ENCODE measurements around the gene CWC27.
"Not testable (repeated sequence)": the region's sequence is repeated elsewhere in the genome, so short reads cannot be mapped to it uniquely, and the experiment has no call there.

Gene CWC27

DNA sequence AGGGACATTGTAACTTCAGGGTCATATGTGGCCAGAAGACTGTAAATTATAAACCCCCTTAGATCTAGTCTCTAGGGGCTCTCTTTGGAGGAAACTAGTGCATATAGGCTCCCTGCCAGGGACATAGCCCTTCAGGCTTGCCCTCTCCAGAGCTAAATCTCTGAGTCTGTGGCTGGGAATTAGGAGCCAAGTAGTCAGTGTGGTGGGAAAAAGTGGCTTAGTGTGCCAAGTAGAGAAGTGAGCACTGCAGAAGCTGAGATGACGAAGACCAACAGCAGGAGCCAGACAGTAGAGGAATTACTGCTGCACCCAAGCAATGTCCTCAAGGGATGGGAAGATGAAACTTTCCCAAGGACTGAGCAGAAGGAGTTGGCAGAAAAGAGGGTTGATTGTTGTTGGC, 71.2 kb downstream of the CWC27 start:
- no peak for DNase-seq

DNA sequence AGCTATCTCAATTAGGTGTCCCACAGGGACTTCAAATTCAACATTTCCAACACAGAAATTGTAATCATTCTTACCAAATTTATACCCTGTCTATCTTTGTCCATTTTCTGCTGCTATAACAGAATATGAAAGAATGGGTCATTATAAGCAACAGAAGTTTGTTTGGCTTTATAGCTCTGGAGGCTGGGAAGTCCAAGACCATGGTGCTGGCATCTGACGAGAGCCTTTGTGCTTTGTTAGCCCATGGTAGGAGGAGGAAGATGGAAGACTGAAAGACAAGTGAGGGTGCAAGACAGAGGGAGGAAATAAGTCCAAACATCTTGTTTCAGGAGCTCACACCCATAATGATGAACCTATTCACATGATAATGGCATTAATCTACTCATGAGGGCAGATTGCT, 72.2 kb downstream of the CWC27 start:
- DNase-seq = no peak

DNA sequence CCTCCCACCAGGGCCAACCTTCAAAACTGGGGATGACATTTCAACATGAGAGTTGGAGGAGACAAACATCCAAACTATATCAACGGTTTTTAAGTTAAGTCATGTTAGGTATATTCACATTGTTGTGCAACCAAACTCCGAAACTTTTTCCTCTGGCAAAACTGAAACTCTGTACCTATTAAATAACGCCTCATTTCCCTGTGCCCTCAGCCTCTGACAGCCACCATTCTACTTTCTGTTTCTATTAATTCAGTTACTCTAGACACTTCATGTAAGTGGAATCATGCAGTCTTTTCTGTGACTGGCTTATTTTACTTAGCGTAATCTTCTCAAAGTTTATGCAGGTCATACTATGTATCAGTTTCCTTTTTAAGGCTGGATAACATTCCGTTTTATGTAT, 85.0 kb downstream of the CWC27 start:
- no peak for DNase-seq

DNA sequence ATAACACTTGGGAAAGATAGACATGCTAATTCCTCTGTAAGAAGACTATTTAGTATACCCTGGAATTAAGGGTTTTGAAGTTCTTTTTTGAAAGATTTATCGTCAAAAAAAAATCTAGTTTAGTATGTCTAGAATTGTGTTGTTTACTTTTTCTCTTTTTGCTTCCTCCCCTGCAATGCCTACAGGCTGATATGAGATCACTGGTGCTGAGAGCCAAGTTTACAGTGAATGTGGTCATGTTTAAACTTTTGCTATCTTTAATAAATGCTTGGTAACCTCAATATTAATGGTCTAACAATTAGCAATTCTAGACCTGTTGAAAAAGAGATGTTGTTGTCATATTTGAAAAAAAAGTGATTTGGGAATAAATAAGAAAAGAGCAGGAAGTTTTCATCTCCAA, 86.1 kb downstream of the CWC27 start:
- no peak for DNase-seq

DNA sequence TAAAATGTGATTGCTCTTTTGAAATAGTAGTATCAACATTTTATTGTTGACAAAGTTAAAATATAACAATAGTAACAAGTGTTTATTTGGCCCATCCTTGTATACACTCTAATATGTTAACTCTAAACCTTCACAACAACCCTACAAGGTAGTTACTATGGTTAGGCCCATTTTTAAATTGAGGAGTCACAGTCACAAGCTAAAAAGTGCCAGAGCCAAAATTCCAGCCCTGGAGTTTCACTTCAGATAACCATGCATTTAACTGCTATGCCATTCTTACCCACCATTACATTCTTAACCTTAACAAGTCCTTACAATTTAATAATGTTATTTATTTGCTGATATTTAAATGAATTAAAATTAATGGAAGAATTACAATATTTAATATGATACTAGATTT, 91.2 kb downstream of the CWC27 start:
- DNase-seq = no peak

DNA sequence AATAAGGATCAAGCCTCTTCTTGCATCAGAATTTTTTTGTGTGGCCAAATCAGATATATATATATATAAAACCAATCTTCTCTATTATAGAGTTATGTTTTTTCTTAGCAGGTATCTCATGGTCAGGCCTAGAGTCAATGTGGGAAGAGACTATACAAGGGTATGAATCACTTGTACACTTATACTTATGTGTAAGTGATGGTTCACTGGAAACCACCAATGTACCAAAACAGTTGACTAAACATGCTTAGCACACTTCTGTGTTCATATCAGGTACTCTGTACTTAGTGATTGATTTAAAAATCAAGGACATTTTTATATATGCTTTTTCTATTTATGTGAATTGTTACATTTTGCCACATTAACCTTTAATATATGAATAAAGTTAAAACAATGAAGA, 92.6 kb downstream of the CWC27 start:
- DNase-seq = no peak

DNA sequence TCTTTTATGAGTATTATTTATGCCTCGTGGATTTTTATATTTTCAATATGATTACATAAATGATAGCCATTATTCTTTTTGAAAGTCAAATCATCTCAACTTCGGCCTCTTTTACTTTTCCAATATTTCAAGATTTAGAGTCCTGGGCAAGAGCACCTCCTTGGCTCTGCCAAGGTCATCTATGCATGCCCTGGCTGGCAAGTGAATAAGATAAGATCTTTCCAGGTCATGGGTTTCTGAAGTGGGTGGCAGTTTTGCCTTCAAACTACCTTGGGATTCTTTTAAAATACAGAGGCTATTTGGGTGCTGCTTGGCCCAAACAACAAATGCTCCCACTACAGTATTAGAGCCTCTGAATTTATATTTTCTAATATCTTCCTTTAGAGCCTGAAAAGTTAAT, 95.4 kb downstream of the CWC27 start:
- DNase-seq = no peak

DNA sequence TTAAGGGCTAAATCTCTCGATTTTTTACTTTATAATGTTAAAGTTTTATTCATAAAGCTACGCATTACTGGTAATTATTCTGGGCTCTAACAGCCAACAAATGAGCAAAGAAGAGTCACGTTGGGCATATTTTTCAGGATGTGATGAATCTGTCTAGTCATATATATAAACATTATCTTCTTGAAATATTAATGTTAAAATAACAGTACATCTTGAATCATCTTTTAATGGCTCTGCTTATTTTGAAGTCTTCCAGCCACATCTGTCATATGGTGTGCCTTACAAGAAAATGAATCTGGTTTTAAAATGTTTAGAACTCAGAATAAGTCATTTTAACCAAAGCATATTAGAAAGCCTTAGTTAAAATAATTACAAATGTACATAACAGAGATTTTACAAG, 96.9 kb downstream of the CWC27 start:
- DNase-seq = no peak

DNA sequence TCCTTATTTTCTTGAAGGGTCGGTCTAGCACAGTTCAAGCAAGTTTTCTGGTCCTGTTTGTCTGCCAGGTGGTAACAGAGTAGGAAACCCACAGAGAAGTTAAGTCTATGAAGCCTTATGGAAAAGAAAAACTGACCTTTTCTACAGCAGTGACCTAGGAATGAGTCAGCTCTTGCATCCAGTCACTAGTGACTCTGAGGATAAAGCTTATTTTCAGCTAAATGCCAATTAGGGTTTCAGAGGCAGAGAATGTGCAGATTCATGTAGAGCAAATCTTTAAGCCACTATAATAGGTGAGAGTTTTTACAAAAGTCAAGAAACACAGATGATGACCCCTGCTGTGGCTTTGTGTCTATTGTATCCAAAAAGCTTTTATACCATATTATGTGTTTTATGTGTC, 100.7 kb downstream of the CWC27 start:
- no peak for DNase-seq

DNA sequence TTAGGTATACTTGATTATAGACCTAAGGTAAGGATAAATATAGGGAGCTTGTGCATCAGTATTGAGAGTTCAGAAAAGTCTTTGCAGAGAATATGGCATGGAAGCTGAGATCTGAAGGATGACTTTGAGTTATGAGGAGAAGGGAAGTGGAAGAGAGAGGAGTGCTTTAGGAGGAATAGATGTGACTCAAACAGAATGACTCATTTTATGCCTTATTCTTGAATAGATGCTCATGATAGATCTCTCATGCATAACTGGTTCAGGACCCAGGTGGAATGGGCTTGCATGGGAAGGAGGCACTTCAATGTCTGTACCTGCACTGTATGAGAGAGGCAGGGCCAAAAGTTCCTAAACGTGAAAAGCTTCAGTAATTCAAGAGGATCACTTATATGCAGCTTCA, 103.3 kb downstream of the CWC27 start:
- DNase-seq = no peak

DNA sequence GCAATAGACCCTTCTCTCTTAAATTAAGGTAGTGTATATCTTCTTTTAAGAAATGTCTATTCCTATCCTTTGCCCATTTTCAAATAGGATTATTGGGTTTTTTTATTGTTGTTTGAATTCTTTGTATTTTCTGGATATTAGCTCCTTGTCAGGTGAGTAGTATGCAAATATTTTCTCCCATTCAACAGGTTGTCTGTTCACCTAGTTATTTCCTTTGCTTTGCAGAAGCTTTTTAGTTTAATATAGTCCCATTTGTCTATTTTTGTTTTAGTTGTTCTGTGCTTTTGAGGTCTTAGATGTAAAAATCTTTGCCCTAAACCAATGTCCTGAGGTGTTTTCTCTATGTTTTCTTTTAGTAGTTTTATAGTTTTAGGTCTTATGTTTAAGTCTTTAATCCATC, 104.7 kb downstream of the CWC27 start:
- no peak for DNase-seq

DNA sequence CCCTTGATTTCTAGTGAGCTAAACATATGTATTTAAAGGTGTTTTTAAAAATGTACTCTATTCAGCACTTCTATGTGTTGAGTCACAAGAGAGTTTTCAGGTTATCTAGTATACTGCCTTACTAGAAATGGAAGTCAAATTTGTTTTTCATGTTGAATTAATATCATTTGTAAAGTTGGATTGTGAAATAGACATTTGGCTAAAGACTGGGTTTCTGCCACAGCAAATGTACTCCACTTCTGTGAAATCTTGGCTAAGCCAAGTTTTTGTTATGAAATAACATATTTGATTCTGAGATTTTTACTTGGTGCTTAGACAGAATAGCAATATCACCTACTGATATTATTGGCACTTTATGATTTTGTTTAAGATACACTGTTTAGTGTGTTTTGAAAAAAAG, 106.0 kb downstream of the CWC27 start:
- DNase-seq = no peak

DNA sequence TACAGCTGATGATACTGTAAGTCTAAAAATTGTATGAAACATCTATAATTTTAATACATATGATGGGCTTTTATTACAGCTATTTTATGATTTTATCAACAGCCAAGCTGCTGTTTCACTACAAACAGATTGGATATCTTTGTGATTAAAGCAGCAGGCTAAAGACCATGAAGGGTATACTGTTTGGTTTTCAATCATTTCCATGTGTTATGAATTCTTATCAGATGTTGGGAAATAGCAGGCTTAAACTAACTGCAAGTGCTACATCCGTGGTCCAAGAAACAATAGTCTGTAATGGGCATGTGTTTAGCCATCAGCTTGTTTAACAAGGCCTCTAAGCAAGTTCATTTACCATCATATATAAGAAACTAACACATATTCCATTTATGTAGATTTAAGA, 107.5 kb downstream of the CWC27 start:
- DNase-seq = no peak

DNA sequence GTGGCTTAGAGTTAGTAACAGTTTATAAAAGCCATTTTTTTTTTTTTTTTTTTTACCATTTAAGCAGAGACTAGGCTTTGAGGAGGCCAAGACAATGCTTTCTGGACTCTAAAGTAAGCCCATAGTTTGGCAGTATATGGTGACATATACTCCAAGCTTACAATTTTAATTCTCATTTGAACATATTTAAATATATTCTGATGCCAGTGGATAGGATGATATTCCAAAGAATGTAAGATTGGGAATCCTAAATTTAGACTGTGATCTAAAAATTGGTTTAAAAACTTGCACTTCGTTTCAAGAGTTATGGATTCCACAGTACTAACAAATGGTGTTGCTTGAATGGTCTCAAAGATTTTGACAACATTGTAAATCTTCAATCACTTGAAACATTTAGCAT, 112.1 kb downstream of the CWC27 start:
- no peak for DNase-seq

DNA sequence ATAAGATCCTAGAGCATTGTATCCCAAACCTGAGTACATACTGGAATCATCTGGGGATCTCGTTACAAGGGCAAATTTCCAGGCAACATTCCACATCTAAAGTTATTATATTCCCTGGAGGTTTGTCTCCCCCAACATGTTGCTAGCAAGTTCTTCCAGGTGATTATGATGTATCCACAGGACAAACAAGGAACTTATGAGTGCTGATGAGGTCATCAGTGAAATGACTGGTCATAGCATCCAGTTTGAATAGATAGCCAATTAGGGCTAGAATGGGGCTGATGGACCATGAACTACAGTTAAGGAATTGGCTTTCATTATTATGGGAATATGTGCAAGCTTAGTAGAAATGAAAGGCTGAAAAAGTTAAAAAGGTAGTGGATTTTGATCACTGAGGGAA, 115.2 kb downstream of the CWC27 start:
- no peak for DNase-seq

DNA sequence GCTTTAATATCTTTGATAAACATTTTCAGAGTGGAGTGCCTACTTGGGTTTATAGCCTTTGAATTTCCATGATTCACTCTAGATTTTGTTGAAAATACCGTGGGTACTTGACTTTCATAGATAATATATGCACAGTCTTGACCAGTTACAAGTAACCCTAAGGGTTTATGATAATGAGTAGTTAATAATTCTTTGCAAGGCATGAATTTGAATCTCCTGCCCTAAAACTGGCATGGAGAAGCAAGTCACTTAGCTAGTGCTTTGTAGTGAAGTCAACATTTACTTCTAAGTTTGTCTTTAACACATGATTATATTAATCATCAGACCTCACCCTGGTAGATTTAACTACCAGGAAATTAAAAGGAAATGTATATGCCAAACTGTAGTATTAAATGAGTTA, 115.8 kb downstream of the CWC27 start:
- no peak for DNase-seq

DNA sequence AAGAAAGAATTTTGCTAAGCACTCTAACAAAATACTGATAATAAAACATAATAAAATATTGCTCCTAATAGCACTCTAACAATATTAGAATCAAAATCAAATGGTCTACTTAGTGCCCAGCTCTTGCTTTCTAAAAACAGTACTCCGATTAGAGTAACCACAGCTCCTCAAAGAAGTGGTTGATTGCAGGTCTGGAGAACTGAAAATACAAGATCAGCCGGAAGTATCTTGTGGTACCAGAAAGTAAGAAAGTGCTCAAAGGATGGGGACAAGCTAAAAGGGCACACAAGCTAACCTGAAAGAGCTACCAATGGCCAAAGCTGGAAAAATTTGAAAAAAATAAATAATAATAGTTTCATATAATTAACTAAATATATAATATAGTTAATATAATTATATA, 119.2 kb downstream of the CWC27 start:
- no peak for DNase-seq

DNA sequence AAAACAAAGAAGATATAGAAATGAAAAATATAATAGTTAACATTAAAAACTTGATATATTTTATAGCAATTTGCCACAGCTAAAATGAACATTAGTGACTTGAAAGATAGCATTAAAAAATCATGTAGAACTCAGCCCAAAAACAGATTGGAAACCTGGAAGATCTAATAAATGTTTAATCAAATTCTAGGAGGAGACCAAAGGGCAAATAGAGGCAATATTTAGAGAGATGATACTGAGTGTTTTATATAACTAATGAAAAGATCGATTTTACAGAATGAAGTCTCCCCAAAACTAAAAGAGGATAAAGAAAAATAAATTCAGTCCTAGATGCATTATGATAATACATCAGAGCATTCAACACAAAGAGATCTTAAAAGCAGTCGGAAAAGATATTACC, 127.0 kb downstream of the CWC27 start:
- DNase-seq = no peak

DNA sequence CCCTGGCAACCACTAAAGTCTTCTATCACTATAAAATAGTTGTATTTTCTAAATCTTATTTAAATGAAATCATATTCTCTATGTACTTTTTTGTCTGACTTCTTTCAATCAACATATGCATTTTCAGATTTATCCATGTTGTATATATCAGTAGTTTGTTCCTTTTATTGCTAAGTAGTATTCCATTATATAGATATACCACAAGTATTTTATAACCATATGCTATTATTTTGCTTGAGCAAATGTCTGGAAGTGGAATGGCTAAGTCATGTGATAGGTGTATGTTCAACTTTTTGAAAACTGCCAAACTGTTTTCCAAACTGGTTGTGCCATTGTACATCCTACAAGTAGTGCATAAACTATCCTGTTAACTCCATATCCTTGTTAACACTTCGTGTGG, 131.1 kb downstream of the CWC27 start:
- DNase-seq = no peak

DNA sequence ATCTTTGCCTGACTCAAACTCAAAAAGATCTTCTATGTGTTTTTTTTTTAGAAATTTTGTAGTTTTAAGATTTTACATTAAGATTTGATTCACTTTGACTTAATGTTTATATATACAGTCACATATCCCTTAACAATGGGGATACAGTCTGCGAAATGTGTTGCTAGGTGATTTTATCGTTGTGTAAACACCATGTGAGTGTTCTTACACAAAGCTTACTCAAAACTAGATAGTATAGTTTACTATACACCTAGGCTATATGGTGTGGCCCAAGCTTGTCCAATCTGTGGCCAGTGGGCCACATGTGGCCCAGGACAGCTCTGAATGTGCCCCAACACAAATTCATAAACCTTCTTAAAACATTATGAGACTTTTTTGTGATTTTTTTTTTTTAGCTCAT, 131.9 kb downstream of the CWC27 start:
- no peak for DNase-seq

DNA sequence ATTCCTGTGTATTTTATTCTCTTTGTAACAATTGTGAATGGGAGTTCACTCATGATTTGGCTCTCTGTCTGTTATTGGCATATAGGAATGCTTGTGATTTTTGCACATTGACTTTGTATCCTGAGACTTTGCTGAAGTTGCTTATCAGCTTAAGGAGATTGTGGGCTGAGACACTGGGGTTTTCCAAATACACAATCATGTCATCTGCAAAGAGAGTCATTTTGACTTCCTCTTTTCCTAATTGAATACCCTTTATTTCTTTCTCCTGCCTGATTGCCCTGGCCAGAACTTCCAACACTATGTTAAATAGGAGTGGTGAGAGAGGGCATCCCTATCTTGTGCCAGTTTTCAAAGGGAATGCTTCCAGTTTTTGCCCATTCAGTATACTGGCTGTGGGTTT, 138.7 kb downstream of the CWC27 start:
- DNase-seq = not testable (repeated sequence)

DNA sequence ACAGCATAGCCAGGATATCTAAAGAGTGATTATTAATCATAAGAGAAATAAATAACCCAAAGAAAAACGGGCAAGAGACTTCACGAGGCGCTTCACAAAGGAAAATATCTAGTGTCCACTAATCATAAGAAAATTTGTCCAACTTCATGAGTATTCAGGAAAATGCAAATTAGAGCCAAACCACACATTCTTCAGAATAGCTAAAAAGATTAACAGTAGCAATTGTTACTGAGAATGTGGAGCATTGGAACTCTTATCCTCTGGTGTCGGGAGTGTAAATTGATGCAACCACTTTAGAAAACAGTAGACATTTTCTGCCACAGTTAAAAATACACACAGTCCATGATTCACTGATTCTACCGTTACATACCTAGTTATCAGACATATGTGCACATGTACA, 145.7 kb downstream of the CWC27 start:
- no peak for DNase-seq

DNA sequence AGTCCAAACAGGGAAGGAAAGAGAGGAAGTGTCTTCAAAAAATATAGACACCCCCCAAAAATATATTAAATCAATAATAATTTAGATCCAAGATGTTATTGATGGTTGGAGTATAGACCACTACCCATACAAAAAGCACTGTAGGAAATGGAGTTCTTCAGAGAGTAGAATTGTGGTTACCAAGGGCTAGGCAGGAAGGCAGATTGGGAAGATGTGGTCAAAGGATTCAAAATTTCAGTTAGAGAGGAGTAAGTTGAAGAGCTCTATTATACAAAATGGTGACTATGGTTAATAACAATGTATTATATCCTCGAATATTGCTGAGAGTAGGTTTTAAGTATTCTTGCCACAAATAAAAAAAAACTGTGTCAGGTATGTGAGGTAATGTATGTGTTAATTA, 149.4 kb downstream of the CWC27 start:
- DNase-seq = no peak

DNA sequence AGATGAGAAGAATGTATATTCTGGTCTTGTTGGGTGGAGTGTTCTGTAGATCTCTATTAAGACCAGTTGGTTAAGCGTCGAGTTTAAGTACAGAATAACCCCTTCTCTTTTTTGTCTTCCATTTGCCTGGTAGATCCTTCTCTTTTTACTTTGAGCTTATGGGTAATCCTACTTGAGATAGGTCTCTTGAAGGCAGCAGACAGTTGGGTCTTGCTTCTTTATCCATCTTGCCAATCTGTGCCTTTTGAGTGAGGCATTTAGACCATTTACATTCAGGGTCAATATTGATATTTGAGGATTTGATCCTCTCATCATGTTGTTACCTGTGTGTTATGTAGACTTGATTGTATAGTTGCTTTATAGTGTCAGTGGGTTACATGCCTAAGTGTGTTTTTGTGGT, 152.7 kb downstream of the CWC27 start:
- DNase-seq = no peak

DNA sequence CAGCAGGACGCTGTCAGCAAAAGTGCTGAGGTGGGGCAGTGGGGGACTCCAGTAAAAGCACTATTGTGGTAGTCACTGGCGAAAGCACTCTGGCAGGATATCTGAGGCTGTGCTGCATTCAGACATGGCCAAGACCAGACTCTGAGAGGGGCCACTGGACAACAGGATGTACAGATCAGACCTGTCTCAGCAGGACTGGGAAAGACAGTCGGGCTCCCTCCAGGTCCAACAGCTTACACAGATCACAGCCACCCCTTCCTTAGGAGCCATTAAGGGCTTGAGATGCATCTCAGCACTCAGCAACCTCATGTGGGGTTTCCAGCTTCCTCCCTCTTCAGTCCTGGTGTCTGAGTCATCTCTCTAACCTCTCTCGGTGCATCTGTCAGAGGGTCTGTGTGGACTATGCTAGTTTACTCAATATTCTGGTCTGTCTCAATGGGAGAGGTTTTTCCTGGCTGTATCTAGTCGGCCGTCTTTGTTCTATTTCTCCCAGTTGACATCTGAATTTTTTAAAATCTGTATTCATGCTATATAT, 154.5 kb downstream of the CWC27 start:
- DNase-seq = no peak

DNA sequence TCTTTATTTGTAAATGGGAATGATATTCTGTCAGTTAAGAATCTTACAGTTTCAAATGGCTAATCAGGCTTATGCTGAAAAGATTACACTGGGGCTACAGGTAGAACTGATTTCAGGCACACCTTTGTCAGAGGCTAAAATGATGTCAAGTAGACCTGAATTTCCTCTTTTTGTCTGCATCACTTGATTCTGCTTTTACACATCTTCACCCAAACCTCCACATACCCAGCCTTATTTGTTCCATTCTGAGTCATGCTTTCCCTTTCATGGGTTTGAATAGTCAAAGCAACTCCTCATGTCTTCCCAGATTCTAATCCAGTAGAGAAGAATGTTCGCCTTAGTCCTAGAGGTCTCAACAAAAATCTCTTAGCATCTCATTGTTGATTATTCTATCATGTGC, 156.4 kb downstream of the CWC27 start:
- no peak for DNase-seq

All from hippocampal formation (tissue), 2 donors.